ENCODE data around the gene GRIA3.
"Not testable (repeated sequence)": the region's sequence is repeated elsewhere in the genome, so short reads cannot be mapped to it uniquely, and the experiment has no call there.

Gene GRIA3

GRCh38 chrX:123518791-123519190 is 334.7 kb downstream of the GRIA3 start:
- Histone ChIP-seq H3K9ac (no peak overlapping the region), H3K4me3 (ENCODE audit: low read depth, low read length) (no peak overlapping the region), H3K27ac (no peak overlapping the region), H3K79me2 (no peaks in the 10 kb centered on the region), H3K4me1 (no peaks in the 10 kb centered on the region), H3K4me2 (ENCODE audit: low read length) (no peak overlapping the region), H3K9me3 (ENCODE audit: control insufficient read depth, low read length) (no peaks in the 10 kb centered on the region), H3K36me3 (ENCODE audit: control insufficient read depth, insufficient read depth, low read length) (no peaks in the 10 kb centered on the region), H3K27me3 (ENCODE audit: control insufficient read depth, insufficient read depth, low read length) (no peaks in the 10 kb centered on the region), H2AFZ (no peak overlapping the region)
- TF ChIP-seq CTCF (IDR thresholded peaks at IDR 0.05): no peak

- Histone ChIP-seq H3K4me1 (no peaks in the 10 kb centered on the region), H3K4me3 (ENCODE audit: low read depth, low read length) (no peak overlapping the region), H3K27ac (no peak overlapping the region), H3K36me3 (ENCODE audit: control insufficient read depth, insufficient read depth, low read length) (no peaks in the 10 kb centered on the region), H3K4me2 (ENCODE audit: low read length) (no peak overlapping the region), H3K79me2 (no peaks in the 10 kb centered on the region), H3K9me3 (ENCODE audit: control insufficient read depth, low read length) (no peaks in the 10 kb centered on the region), H2AFZ (no peak overlapping the region), H3K9ac (no peak overlapping the region), H3K27me3 (ENCODE audit: control insufficient read depth, insufficient read depth, low read length) (no peaks in the 10 kb centered on the region)
- no peak for TF ChIP-seq CTCF (IDR thresholded peaks at IDR 0.05)
Measured at GRCh38 chrX:123525123-123525725, 341.1 kb downstream of the GRIA3 start.

- not testable (repeated sequence) for H3K79me2 ChIP-seq; H3K27me3 ChIP-seq (ENCODE audit: control insufficient read depth, insufficient read depth, low read length); H3K4me2 ChIP-seq (ENCODE audit: low read length); H2AFZ ChIP-seq; H3K36me3 ChIP-seq (ENCODE audit: control insufficient read depth, insufficient read depth, low read length); H3K9me3 ChIP-seq (ENCODE audit: control insufficient read depth, low read length); H3K9ac ChIP-seq; H3K4me1 ChIP-seq; H3K27ac ChIP-seq; H3K4me3 ChIP-seq (ENCODE audit: low read depth, low read length)
Measured at GRCh38 chrX:123530726-123531125, 346.6 kb downstream of the GRIA3 start.

Measured in parathyroid adenoma (tissue), 2 donors.